HepG2 (cell line): Measurements from ENCODE around the gene CTCF. TPM values are rescaled to one million over a fixed set of nuclear protein-coding genes. Genes with fewer than 3 reads are reported as not detected.

Experiments used
- ATAC-seq: fragments of 200-7000 bp; cut with Tn5 transposase; 3 replicates; pipeline ENCODE4 v1.9.1; 2020; ENCODE audit warnings: mild to moderate bottlenecking, moderate library complexity
- BruUV-seq: library from RNA; stranded (reverse); fragments of 400-500 nt; replicated peaks from 2 replicates; lab custom pipeline; 2021; lab: Mats Ljungman, UMichigan
- CTCF ChIA-PET: fragments of 300-600 bp; formaldehyde crosslinking; extraction: SDS; loops from one replicate; lab custom pipeline; 2021; ENCODE audit warnings: low total read pairs, inconsistent platforms, low intra/inter-chr PET ratio; lab: Yijun Ruan, JAX
- POLR2A ChIA-PET: fragments of 350-600 bp; sonication (Branson Sonifier 250); formaldehyde crosslinking; loops from one replicate; lab custom pipeline; 2020; ENCODE audit warnings: antibody characterized with exemption, inconsistent platforms; lab: Yijun Ruan, JAX
- DNase-seq: peaks from one replicate; pipeline ENCODE4 v3.0.0-alpha.2; 2015; ENCODE audit warnings: low spot score
- FAIRE-seq: peaks from 3 replicates; lab custom pipeline; 2011; peaks lifted over from hg19 to GRCh38; lab: Jason Lieb, UNC
- H2AFZ ChIP-seq: one replicate; pipeline ENCODE4 v1.6.1; 2011; ENCODE audit warnings: low read length, inconsistent platforms
- H3K27ac ChIP-seq: fragments of 300-600 bp; 3 replicates; pipeline ENCODE4 v1.8.0; 2011; ENCODE audit warnings: mixed run types, mild to moderate bottlenecking, mixed read lengths, low read length, inconsistent platforms; ENCODE audit not compliant: insufficient read depth; ENCODE audit errors: extremely low read length
- H3K27me3 ChIP-seq, 2 experiments: fragments of 200-600 bp in 1 of 2; 2 replicates in 1 of 2; 3 replicates in 1 of 2; pipeline versions ENCODE4 v1.6.0 to v1.8.0; 2011; ENCODE audit warnings: low read length in 2 of 2, mild to moderate bottlenecking in 2 of 2, moderate library complexity in 2 of 2, inconsistent platforms in 1 of 2; ENCODE audit not compliant: insufficient read depth in 2 of 2, control insufficient read depth in 1 of 2
- H3K36me3 ChIP-seq, 2 experiments: fragments of 200-600 bp in 1 of 2; replicated peaks in 1 of 2; 2 replicates in 1 of 2; 3 replicates in 1 of 2; pipeline versions ENCODE4 v1.5.1 to v1.8.0; 2011; ENCODE audit warnings: low read length in 2 of 2, inconsistent platforms in 1 of 2; ENCODE audit not compliant: insufficient read depth in 2 of 2, control insufficient read depth in 1 of 2
- H3K4me1 ChIP-seq: 2 replicates; pipeline ENCODE4 v1.5.1; 2012; ENCODE audit warnings: low read length, inconsistent platforms; ENCODE audit not compliant: insufficient read depth
- H3K4me2 ChIP-seq: 2 replicates; pipeline ENCODE4 v1.6.0; 2011; ENCODE audit warnings: low read depth, low read length, inconsistent platforms
- H3K4me3 ChIP-seq, 3 experiments: fragments of 200-600 bp in 1 of 3; sonication (generic), shearing (Covaris generic) in 1 of 3; replicated peaks in 1 of 3; 2 replicates each; pipeline ENCODE4 v1.5.1; 2011 to 2016; ENCODE audit warnings: low read length in 3 of 3, inconsistent platforms in 2 of 3, low read depth in 2 of 3, mild to moderate bottlenecking in 2 of 3, control low read depth in 1 of 3, mixed read lengths in 1 of 3; ENCODE audit not compliant: insufficient read depth in 1 of 3
- H3K79me2 ChIP-seq: one replicate; pipeline ENCODE4 v1.6.1; 2011; ENCODE audit warnings: low read length, inconsistent platforms; ENCODE audit not compliant: insufficient read depth
- H3K9ac ChIP-seq: 2 replicates; pipeline ENCODE4 v1.6.0; 2011; ENCODE audit warnings: mild to moderate bottlenecking, low read depth, low read length, inconsistent platforms; ENCODE audit not compliant: insufficient read depth
- H3K9me3 ChIP-seq: 2 replicates; pipeline ENCODE4 v1.5.1; 2012; ENCODE audit warnings: mild to moderate bottlenecking, low read length
- H4K20me1 ChIP-seq: 2 replicates; pipeline ENCODE4 v1.6.0; 2011; ENCODE audit warnings: inconsistent platforms, mild to moderate bottlenecking, low read length, moderate library complexity; ENCODE audit not compliant: insufficient read depth
- ARNT ChIP-seq: fragments of 450-650 bp; IDR thresholded peaks from 2 replicates; pipeline ENCODE4 v1.6.1; 2017
- HMGXB4 ChIP-seq, 2 experiments: sonication (generic) in 1 of 2; formaldehyde crosslinking in 1 of 2; IDR thresholded peaks; 2 replicates each; pipeline versions ENCODE4 v1.4.0 to v1.6.1; 2018 to 2020; ENCODE audit warnings: missing genetic modification reagents in 2 of 2, borderline replicate concordance in 1 of 2, low read depth in 1 of 2, mild to moderate bottlenecking in 1 of 2, missing biosample characterization in 1 of 2
- KDM5B ChIP-seq: sonication (generic); formaldehyde crosslinking; IDR thresholded peaks from 2 replicates; pipeline ENCODE4 v1.4.0; 2020; ENCODE audit warnings: missing genetic modification reagents, mild to moderate bottlenecking, borderline replicate concordance
- PATZ1 ChIP-seq: sonication (generic); formaldehyde crosslinking; IDR thresholded peaks from 2 replicates; pipeline ENCODE4 v1.4.0; 2020; ENCODE audit warnings: missing genetic modification reagents
- RAD21 ChIP-seq: fragments of 450-650 bp; formaldehyde crosslinking; IDR thresholded peaks from 2 replicates; pipeline ENCODE4 v1.5.0; 2020; ENCODE audit warnings: mild to moderate bottlenecking
- RFX3 ChIP-seq: IDR thresholded peaks from 2 replicates; pipeline ENCODE4 v1.6.1; 2016; ENCODE audit warnings: missing biosample characterization, missing genetic modification reagents
- SAP130 ChIP-seq: IDR thresholded peaks from 2 replicates; pipeline ENCODE4 v1.6.1; 2016; ENCODE audit warnings: low read depth
- ZKSCAN1 ChIP-seq: fragments of 150-350 bp; IDR thresholded peaks from 2 replicates; pipeline ENCODE4 v1.6.1; 2014; ENCODE audit warnings: low read length
- ZKSCAN8 ChIP-seq: IDR thresholded peaks from 2 replicates; pipeline ENCODE4 v1.6.1; 2016; ENCODE audit warnings: borderline replicate concordance, missing genetic modification reagents, missing compliant biosample characterization
- ZNF121 ChIP-seq: sonication (generic); formaldehyde crosslinking; IDR thresholded peaks from 2 replicates; pipeline ENCODE4 v1.5.0; 2020; ENCODE audit warnings: mild to moderate bottlenecking, missing genetic modification reagents
- ZNF253 ChIP-seq: sonication (generic); formaldehyde crosslinking; IDR thresholded peaks from 2 replicates; pipeline ENCODE4 v1.8.0; 2022; ENCODE audit warnings: mild to moderate bottlenecking, missing genetic modification reagents, borderline replicate concordance
- ZNF263 ChIP-seq: sonication (generic); formaldehyde crosslinking; IDR thresholded peaks from 2 replicates; pipeline ENCODE4 v1.4.0; 2020; ENCODE audit warnings: missing genetic modification reagents
- ZNF354B ChIP-seq: sonication (generic); formaldehyde crosslinking; IDR thresholded peaks from 2 replicates; pipeline ENCODE4 v1.8.0; 2022; ENCODE audit warnings: mild to moderate bottlenecking, missing genetic modification reagents
- ZNF607 ChIP-seq: sonication (generic); formaldehyde crosslinking; IDR thresholded peaks from 2 replicates; pipeline ENCODE4 v1.5.1; 2020; ENCODE audit warnings: missing genetic modification reagents, mild to moderate bottlenecking, borderline replicate concordance
- ZNF775 ChIP-seq: sonication (generic); formaldehyde crosslinking; IDR thresholded peaks from 2 replicates; pipeline ENCODE4 v1.4.0; 2020; ENCODE audit warnings: missing genetic modification reagents, mild to moderate bottlenecking, moderate library complexity, borderline replicate concordance
- WGBS: methylation state at CpG from one replicate; pipeline ENCODE4 v1.1.6; 2017; ENCODE audit warnings: low lambda C conversion rate; 5-methylcytosine and 5-hydroxymethylcytosine counted together
- in situ Hi-C: cut with HindIII; loops from 2 replicates; pipeline ENCODE4 v1.10.0; 2017; ENCODE audit warnings: low pct_unique_long_range_greater_than_20kb; ENCODE audit not compliant: extremely low pct_ligation_motif_present
- intact Hi-C: fragments of 100-400 bp; cut with micrococcal nuclease; formaldehyde crosslinking; loops from one replicate; pipeline ENCODE4 v1.10.0; 2022; ENCODE audit not compliant: unreplicated experiment
- polyA plus RNA-seq, 8 experiments: library from polyadenylated mRNA; depleted of rRNA in 3 of 8; stranded (reverse) in 7 of 8; unstranded in 1 of 8; fragments of >200 nt; fragmentation: Illumina TruSeq in 4 of 8; extraction: Trizol in 4 of 8; gene quantifications; 2 replicates each; pipeline versions ENCODE4 v1.2.1 to v1.2.3, GENCODE V29; 2011 to 2016; ENCODE audit warnings: low read depth in 4 of 8, missing spikeins in 1 of 8, mixed read lengths in 1 of 8; ENCODE audit not compliant: insufficient read depth in 1 of 8
- total RNA-seq, 5 experiments: library from RNA; depleted of rRNA; stranded (reverse); fragments of >200 nt; fragmentation: Illumina TruSeq; extraction: Trizol; gene quantifications; 2 replicates each; pipeline ENCODE4 v1.2.3, GENCODE V29; 2016; ENCODE audit warnings: low read depth in 1 of 5
- TF ChIP-seq, protein P1 (sequence below): IDR thresholded peaks from 2 replicates; pipeline ENCODE4 v1.6.1; 2016; ENCODE audit warnings: low read depth, borderline replicate concordance
- TF ChIP-seq, protein P2 (sequence below): sonication (generic); formaldehyde crosslinking; IDR thresholded peaks from 2 replicates; pipeline ENCODE4 v1.4.0; 2020; ENCODE audit warnings: missing genetic modification reagents

CTCF gene
- total and polyA plus RNA-seq, 2 of the 13 experiments (the other 11 are each of a cell fraction or from before 2014, with no cell fraction given): 19.5 to 37.5 TPM

DNA sequence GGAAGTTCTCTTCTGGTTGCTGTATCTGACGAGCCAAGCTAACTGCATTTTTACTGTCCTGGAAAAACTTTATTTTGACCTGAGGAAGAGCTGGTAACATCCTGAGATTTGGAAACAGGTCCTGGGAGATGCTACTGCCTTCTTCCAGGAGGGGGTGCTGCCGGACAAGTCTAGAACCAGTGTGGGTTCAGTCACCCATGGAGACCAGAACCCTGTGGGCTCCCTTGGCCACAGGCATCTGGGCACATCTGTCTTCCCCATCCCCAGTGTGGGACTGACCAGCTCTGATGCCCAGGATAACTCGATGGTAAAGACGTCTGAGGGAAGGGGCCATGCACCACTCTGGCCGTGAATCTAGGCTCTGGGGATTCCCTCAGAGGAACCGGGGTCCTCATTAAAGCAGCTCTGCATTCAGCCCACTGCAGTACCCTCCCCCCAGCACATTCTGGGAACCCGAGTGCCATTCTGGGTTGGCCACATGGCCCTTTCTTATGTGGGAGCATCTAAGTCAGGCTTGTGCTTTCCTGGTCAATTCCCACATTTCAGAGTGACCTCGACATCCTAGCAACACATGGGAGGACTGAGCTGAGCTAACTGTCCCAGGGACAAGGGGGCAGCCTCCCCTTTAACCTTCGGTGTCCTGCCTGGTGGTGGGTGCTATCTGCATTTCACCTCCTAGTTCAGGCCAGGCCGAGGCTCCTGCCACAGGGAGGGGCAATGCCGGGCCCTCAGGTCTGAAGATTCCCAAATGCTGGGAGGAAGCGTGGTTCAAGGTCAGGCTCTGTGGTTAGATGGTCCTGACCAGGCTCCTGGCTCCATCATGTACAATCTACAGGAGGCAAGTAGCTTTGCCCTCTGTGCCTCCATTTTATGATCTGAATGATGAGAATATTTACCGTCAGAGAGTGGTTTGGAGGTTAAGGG, 110.7 kb downstream of the CTCF start:
- Histone ChIP-seq H3K27ac (no peak overlapping the region), H3K4me2 (no peak overlapping the region), H3K36me3 (peaks cover 0 to 2% of the 10 kb centered on the region in 2 experiments; a peak in 2 of 5 replicates), H3K27me3 (no peaks in the 10 kb centered on the region), H4K20me1 (no peaks in the 10 kb centered on the region), H2AFZ (no peak overlapping the region), H3K9ac (no peak overlapping the region), H3K9me3 (no peaks in the 10 kb centered on the region), H3K4me3 (no peak overlapping the region), H3K79me2 (no peaks in the 10 kb centered on the region), H3K4me1 (peaks cover 21% of the 10 kb centered on the region)
- no TSS peak for BruUV-seq
- POLR2A ChIA-PET: interaction anchor here (0.6 to 1.3 kb wide), 3 partner anchors 46 to 147 kb away, joined by 3 to 4 read pairs (median 3); partner anchors contain the start of gene GFOD2
- DNase-seq: peak; percentile 72
- CTCF ChIA-PET: interaction anchor here (0.7 to 2.0 kb wide), 9 partner anchors 134 to 255 kb away, joined by 3 to 17 read pairs (median 4); partner anchors contain the start of gene TSNAXIP1
- ATAC-seq: peak; percentile 45
- intact Hi-C loops (loop anchor here (1.0 to 5.0 kb wide), 3 partner anchors 134 to 254 kb away; partner anchors contain the start of genes RANBP10 and TSNAXIP1), in situ Hi-C loops (no loop called here)
- WGBS: 63% methylated on average over 9 of the region's 13 CpGs
- peak; percentile 93 for FAIRE-seq
- TF ChIP-seq, protein P1, sequence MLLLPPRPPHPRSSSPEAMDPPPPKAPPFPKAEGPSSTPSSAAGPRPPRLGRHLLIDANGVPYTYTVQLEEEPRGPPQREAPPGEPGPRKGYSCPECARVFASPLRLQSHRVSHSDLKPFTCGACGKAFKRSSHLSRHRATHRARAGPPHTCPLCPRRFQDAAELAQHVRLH (CRISPR knock-in tag): peak; percentile 18; the same call in 1 of the 2 replicates
- TF ChIP-seq RAD21 (CRISPR knock-in tag) (peak; percentile 93), ZNF775 (CRISPR knock-in tag) (no peak), RFX3 (CRISPR knock-in tag) (no peak), ZKSCAN1 (no peak), ZNF121 (no peak), SAP130 (CRISPR knock-in tag) (peak; percentile 41; the same call in 1 of the 2 replicates), ZKSCAN8 (peak; percentile 35; the same call in 1 of the 2 replicates), ARNT (no peak), ZNF607 (CRISPR knock-in tag) (no peak), ZNF354B (CRISPR knock-in tag) (no peak), ZNF263 (CRISPR knock-in tag) (no peak), KDM5B (CRISPR knock-in tag) (peak; percentile 53; the same call in 1 of the 2 replicates), ZNF253 (CRISPR knock-in tag) (0 out of 2 replicates have a peak, but pooled peaks have one; percentile 40), PATZ1 (CRISPR knock-in tag) (0 out of 2 replicates have a peak, but pooled peaks have one; percentile 10), HMGXB4 (CRISPR knock-in tag; IDR thresholded peaks at IDR 0.05; ENCODE audit: borderline replicate concordance in 1 of 2, low read depth in 1 of 2) (0 out of 4 replicates have a peak, but pooled peaks of 1 of the 2 experiments have one; percentile 30)
- TF ChIP-seq, protein P2, sequence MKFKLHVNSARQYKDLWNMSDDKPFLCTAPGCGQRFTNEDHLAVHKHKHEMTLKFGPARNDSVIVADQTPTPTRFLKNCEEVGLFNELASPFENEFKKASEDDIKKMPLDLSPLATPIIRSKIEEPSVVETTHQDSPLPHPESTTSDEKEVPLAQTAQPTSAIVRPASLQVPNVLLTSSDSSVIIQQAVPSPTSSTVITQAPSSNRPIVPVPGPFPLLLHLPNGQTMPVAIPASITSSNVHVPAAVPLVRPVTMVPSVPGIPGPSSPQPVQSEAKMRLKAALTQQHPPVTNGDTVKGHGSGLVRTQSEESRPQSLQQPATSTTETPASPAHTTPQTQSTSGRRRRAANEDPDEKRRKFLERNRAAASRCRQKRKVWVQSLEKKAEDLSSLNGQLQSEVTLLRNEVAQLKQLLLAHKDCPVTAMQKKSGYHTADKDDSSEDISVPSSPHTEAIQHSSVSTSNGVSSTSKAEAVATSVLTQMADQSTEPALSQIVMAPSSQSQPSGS (CRISPR knock-in tag): no peak
